Osteoblast (primary cell): ENCODE results near the gene TACC2. TPM values are rescaled to one million over a fixed set of nuclear protein-coding genes. Genes with fewer than 3 reads are reported as not detected.
A peak's percentile ranks its signal among the peaks of the same experiment; 100 is the strongest.

Experiments used
- DNase-seq: peaks from one replicate; pipeline ENCODE4 v3.0.0; 2011; ENCODE audit warnings: low spot score, mixed read lengths; ENCODE audit not compliant: insufficient read length; ENCODE audit errors: missing footprints
- H2AFZ ChIP-seq: 2 replicates; pipeline ENCODE4 v1.6.0; 2011; ENCODE audit warnings: mild to moderate bottlenecking, low read length
- H3K27ac ChIP-seq: 2 replicates; pipeline ENCODE4 v1.5.1; 2011; ENCODE audit warnings: mild to moderate bottlenecking, low read depth, low read length, moderate library complexity
- H3K27me3 ChIP-seq: 2 replicates; pipeline ENCODE4 v1.6.0; 2012; ENCODE audit warnings: mild to moderate bottlenecking, control low read depth, inconsistent platforms, low read length, moderate library complexity; ENCODE audit not compliant: insufficient read depth
- H3K36me3 ChIP-seq: 2 replicates; pipeline ENCODE4 v1.5.1; 2011; ENCODE audit warnings: mild to moderate bottlenecking, low read length, control low read depth, moderate library complexity; ENCODE audit not compliant: insufficient read depth
- H3K4me1 ChIP-seq: 2 replicates; pipeline ENCODE4 v1.5.1; 2011; ENCODE audit warnings: mild to moderate bottlenecking, low read length, control low read depth, moderate library complexity; ENCODE audit not compliant: insufficient read depth
- H3K4me2 ChIP-seq: 2 replicates; pipeline ENCODE4 v1.6.0; 2011; ENCODE audit warnings: mild to moderate bottlenecking, low read length; ENCODE audit not compliant: insufficient read depth
- H3K4me3 ChIP-seq: fragments of 200-600 bp; sonication (generic); 3 replicates; pipeline ENCODE4 v1.5.1; 2012; ENCODE audit warnings: mild to moderate bottlenecking, low read length, inconsistent platforms; ENCODE audit not compliant: insufficient read depth
- H3K79me2 ChIP-seq: 2 replicates; pipeline ENCODE4 v1.6.0; 2012; ENCODE audit warnings: mild to moderate bottlenecking, low read length, control low read depth, inconsistent platforms; ENCODE audit not compliant: insufficient read depth
- H3K9me3 ChIP-seq: 2 replicates; pipeline ENCODE4 v1.5.1; 2011; ENCODE audit warnings: low read depth, low read length, control low read depth
- H4K20me1 ChIP-seq: 2 replicates; pipeline ENCODE4 v1.6.0; 2012; ENCODE audit warnings: mild to moderate bottlenecking, low read length, control low read depth; ENCODE audit not compliant: insufficient read depth
- CTCF ChIP-seq: IDR thresholded peaks from 2 replicates; pipeline ENCODE4 v1.5.1; 2011; ENCODE audit warnings: mild to moderate bottlenecking, low read depth, low read length, moderate library complexity; ENCODE audit errors: extremely low read depth
- total RNA-seq: library from RNA; depleted of rRNA; stranded (reverse); fragments of >200 nt; gene quantifications from 2 replicates; pipeline ENCODE4 v1.2.3, GENCODE V29; 2012

Gene TACC2
- total RNA-seq, 1 donor, result 5.8 TPM

- Histone ChIP-seq H2AFZ (no peak overlapping the region), H3K4me2 (no peak overlapping the region), H3K27ac (no peak overlapping the region), H3K4me1 (peaks cover 5% of the 10 kb centered on the region), H3K9me3 (no peaks in the 10 kb centered on the region), H3K27me3 (peaks cover 18% of the 10 kb centered on the region), H3K4me3 (no peak overlapping the region), H3K36me3 (no peaks in the 10 kb centered on the region), H3K79me2 (no peaks in the 10 kb centered on the region), H4K20me1 (no peaks in the 10 kb centered on the region)
- TF ChIP-seq CTCF, result no peak
- no peak for DNase-seq
Observed at GRCh38 chr10:122040786-122041185, 51.8 kb downstream of the TACC2 start.

GRCh38 chr10:122042836-122043235 lies 53.9 kb downstream of the TACC2 start:
- TF ChIP-seq CTCF, result no peak
- no peak overlapping the region for H3K27ac ChIP-seq
- H3K9me3 ChIP-seq, result no peaks in the 10 kb centered on the region
- no peak overlapping the region for H3K4me2 ChIP-seq
- H3K27me3 ChIP-seq, result peaks cover 16% of the 10 kb centered on the region
- H3K79me2 ChIP-seq, result no peaks in the 10 kb centered on the region
- H2AFZ ChIP-seq, result no peak overlapping the region
- DNase-seq, result no peak
- H3K36me3 ChIP-seq, result no peaks in the 10 kb centered on the region
- H4K20me1 ChIP-seq, result no peaks in the 10 kb centered on the region
- no peak overlapping the region for H3K4me3 ChIP-seq
- H3K4me1 ChIP-seq, result peaks cover 5% of the 10 kb centered on the region

- Histone ChIP-seq H3K36me3 (no peaks in the 10 kb centered on the region), H3K27me3 (peaks cover 14% of the 10 kb centered on the region), H4K20me1 (no peaks in the 10 kb centered on the region), H3K4me3 (no peak overlapping the region), H3K79me2 (no peaks in the 10 kb centered on the region), H3K9me3 (no peaks in the 10 kb centered on the region), H3K4me2 (peak overlapping the region; percentile 32), H3K4me1 (peaks cover 5% of the 10 kb centered on the region), H3K27ac (no peak overlapping the region), H2AFZ (peak overlapping the region; percentile 8)
- DNase-seq, result no peak
- no peak for TF ChIP-seq CTCF
Observed at GRCh38 chr10:122044045-122044661, 55.2 kb downstream of the TACC2 start.

- no peak overlapping the region for H3K4me3 ChIP-seq
- H2AFZ ChIP-seq, result no peak overlapping the region
- no peak for DNase-seq
- H3K27ac ChIP-seq, result no peak overlapping the region
- peaks cover 14% of the 10 kb centered on the region for H3K27me3 ChIP-seq
- no peak for TF ChIP-seq CTCF
- no peaks in the 10 kb centered on the region for H3K9me3 ChIP-seq
- H3K4me1 ChIP-seq, result peaks cover 5% of the 10 kb centered on the region
- H3K4me2 ChIP-seq, result peak overlapping the region; percentile 32
- no peaks in the 10 kb centered on the region for H4K20me1 ChIP-seq
- H3K79me2 ChIP-seq, result no peaks in the 10 kb centered on the region
- H3K36me3 ChIP-seq, result no peaks in the 10 kb centered on the region
Observed at GRCh38 chr10:122044713-122045112, 55.8 kb downstream of the TACC2 start.
